AG08396 (cell line): ENCODE results near the gene EIF2AK3.
"Not testable (repeated sequence)": the region's sequence is repeated elsewhere in the genome, so short reads cannot be mapped to it uniquely, and the experiment has no call there.

Experiments
- DNase-seq: peaks from one replicate; pipeline ENCODE4 v3.0.0; 2012; ENCODE audit warnings: low spot score, mixed read lengths

EIF2AK3 gene

GRCh38 chr2:88596141-88596830, 31.0 kb downstream of the EIF2AK3 start:
- no peak for DNase-seq

GRCh38 chr2:88591698-88592097, 35.6 kb downstream of the EIF2AK3 start:
- no peak for DNase-seq

DNA sequence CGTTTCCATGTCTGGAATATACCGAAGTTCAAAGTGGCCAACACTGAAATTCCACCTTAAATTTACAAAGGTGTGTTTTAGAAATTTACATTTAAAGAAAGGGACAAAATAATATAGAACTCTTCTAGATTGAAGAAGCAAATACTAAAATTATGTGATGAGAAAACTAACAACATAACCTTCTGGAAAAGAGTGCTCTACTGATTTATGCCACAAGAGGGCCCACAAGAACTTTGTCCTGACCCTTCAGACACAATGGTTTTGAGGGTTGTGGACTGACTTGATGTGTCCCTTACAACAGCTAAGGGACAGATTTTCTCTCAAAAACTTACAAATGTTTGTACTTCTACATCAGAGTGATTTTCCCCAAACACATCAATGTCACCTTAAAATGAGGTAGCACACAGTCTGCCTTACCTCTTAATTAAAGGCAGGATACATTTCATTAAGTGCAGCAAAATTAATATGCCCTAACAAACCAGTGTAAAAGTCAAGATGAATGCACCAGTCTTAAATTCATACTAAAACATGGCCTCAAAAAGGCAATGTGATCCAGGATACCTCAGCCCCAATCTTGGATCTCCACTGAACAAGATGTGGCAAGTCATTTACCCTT, 36.2 kb downstream of the EIF2AK3 start:
- DNase-seq = peak; percentile 56

GRCh38 chr2:88585969-88586368, 41.3 kb downstream of the EIF2AK3 start:
- no peak for DNase-seq

DNA sequence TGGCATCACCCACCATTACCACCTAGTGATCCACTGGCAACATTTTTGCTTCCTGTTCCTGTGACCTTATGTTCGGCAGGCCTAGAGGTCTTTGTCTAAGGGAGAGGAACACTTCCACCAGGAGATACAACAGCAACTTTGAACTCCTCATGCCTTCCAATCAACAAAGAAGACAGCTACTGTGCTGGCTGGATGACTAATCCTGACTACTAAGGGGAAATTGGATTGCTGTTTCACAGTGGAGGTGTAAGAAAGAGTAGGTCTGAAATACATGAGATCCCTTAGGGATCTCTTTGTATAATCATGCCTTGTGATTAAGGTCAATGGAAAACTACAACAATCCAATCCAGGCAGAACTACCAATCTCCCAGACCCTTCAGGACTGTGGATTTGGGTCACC, 45.2 kb downstream of the EIF2AK3 start:
- DNase-seq = no peak

GRCh38 chr2:88580088-88580487, 47.2 kb downstream of the EIF2AK3 start:
- no peak for DNase-seq

GRCh38 chr2:88575630-88576029, 51.6 kb downstream of the EIF2AK3 start:
- no peak for DNase-seq

DNA sequence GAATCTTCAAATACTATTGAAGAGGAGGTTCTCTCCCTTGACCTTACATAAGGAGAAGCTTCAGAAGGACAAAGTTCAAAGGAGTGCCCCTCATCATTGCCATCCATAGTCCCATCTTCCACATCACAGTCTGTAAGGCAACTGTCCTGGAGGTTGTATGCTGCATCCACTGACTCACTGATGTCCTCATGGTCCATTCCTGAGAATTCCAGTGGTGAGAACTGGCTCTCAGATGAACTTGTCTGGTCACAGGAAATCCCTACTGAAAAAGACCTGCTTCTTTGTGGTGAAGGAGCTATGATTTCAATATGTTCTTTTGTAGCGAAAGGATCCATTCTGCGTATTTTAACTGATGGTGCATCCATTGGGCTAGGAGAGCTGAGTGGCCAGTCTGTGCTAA, 52.2 kb downstream of the EIF2AK3 start:
- no peak for DNase-seq

DNA sequence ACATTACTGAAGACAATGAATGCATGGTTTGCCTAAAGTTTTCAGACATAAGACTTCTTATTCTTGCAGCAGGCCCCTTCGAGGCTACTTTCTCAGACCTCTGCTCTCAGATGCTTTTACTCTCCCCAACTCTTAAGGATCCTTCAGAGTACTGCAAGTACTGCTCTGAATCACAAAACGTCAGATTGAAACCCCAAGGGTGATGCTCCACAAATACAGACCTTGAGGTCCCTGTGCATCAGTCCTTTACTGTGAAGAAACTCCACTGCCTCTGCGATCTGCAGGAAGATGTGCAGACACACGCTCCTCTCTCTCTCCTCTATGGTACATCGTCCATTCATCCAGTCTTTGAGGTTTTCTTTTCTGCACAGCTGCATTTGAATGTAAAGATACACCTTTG, 52.8 kb downstream of the EIF2AK3 start:
- DNase-seq = no peak

GRCh38 chr2:88568179-88568578, 59.1 kb downstream of the EIF2AK3 start:
- no peak for DNase-seq

DNA sequence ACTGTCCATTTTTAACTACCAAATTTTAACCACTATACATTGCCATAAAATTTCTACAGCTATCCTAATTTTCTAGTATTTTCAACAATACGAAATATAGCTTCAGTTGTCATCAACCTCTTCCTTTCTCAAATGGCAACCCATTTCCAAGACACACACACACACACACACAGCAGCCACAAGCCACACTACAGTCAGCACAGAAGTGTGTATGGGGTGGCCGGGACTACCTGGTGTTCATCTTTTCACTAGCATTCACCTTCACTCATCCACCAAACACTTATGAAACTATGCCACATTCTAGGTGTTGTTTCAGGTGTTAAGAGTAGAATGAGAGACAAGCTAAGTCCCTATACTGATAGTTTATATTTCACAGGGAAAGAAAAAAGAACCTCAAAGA, 62.9 kb downstream of the EIF2AK3 start:
- DNase-seq = no peak

GRCh38 chr2:88563129-88563528, 64.1 kb downstream of the EIF2AK3 start:
- DNase-seq = no peak

GRCh38 chr2:88561646-88562388, 65.4 kb downstream of the EIF2AK3 start:
- no peak for DNase-seq

DNA sequence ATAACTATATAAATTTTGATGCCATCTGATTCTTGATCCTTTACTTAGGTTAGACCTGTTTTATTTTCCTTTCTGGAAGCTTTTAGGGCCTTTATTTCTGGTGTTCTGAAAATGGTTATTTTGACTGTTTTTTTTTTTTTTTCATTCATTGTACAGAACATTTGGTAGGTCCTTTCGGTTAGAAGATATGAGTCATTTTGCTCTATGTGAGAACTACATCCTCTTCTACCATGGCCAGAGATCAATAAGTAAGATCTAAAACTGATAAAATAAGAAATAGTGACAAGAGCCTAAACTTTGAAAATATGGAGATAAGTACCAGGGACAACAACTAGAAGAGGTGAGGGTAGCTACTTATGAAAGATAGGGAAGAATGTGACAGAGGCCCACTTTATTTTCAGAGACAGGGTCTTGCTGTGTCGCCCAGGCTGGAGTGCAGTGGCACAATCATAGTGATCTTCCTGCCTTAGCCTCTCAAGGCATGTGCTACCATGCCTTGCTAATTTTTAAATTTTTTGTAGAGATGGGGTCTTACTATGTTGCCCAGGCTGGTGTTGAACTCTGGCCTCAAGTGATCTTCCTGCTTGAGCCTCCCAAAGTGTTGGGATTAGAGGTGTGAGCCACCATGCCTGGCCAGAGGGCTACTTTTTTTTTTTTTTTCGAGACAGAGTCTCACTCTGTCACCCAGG, 66.5 kb downstream of the EIF2AK3 start:
- DNase-seq = no peak

- no peak for DNase-seq
These were observed 70.0 kb downstream of the EIF2AK3 start for GRCh38 chr2:88557290-88557689.

DNA sequence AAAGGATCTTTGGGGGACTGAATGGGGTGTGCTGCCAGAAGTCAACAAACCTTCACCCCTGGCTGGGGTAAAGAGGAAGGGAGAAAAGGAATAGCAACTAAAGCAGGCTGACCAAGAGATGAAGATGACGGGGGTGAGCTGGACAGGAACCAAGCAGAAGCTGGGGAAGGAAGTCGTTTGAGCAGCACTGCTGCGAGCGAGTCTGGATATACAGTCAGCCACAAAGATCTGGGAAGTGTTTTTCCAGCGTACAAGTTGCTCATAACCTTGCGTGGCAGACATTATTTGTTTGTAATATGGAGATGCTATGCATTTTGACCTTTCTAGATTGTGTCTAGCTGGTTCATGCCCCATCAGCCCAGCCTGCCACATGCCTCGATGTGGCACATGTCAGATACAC, 71.2 kb downstream of the EIF2AK3 start:
- DNase-seq = no peak

DNA sequence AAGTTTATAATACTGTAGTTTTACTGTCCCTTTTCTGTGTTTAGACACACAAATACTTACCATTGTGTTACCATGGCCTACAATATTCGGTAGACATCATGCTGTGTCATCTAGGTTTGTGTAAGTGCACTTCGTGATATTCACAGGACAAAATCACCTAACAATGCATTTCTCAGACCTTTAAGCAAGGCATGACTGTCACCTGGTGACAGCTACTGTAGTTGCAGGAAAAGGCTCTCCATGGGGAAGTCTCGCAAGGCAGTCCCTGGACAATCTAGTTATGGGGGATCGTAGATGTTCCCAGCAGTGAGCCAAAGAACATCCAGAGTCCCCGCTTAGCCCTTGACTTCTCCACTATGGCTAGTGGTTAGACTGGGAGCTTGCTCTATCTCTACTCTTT, 73.1 kb downstream of the EIF2AK3 start:
- no peak for DNase-seq

GRCh38 chr2:88549616-88550292, 77.5 kb downstream of the EIF2AK3 start:
- DNase-seq = no peak

DNA sequence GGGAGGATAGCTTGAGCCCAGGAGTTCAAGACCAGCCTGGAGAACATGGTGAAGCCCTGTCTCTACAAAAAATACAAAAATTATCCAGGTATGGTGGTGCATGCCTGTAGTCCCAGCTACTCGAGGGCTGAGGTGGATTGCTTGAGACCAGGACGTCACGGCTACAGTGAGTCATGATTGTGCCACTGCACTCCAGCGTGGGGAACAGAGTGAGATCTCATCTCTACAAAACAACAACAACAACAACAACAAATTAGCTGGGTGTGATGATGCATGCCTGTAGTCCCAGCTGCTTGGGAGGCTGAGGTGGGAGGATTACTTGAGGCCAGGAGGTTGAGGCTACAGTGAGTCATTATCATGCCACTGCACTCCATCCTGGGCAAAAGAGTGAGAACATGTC, 81.0 kb downstream of the EIF2AK3 start:
- DNase-seq = not testable (repeated sequence)

GRCh38 chr2:88545118-88545517, 82.1 kb downstream of the EIF2AK3 start:
- peak; percentile 59 for DNase-seq

DNA sequence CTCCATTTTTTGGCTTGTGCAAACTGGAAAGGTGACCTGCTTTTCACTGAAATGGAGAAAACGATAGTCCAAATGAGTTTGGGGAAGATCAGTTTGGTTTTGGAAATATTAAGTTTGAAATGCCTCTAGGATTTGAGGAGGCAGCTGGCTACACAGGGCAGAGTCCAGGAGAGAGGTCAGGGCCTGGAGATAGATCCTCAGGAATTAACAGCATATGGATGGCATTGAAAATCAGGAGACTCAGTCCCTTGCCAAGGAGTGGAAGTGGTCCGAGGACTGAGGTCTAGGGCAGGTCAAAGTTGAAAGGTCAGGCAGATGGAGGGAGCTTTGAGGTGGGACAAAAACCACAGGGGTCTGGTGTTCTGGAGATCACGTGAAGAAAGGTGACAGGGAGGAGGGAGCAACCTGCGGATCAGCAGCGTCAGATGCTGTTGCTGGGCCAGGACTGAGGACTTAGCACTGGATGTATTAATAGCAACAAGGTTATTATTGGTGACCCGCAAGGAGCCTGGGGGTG, 83.7 kb downstream of the EIF2AK3 start:
- no peak for DNase-seq

DNA sequence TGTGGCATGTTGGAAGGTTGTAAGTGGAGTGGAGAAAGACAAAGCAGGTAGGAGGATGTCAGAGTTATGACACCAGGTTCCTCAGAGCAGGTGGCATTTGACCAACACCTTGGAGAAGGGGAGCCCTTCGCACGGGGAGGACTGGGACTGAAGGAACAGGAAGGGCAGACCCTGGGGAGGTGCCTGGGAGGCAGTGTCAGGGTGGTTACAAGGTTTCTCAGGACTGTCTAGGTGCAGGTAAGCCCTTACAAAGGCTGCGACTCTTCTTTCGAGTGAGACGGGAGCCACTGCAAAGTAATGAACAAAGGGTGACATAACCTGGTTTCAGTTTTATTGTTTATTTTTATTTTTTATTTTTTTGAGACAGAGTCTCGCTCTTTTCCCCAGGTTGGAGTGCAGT, 84.6 kb downstream of the EIF2AK3 start:
- no peak for DNase-seq
